OCI-LY7 (cell line): ENCODE measurements around the gene CDC42. TPM values are rescaled to one million over a fixed set of nuclear protein-coding genes. Genes with fewer than 3 reads are reported as not detected.

ENCODE experiments used
- BruUV-seq: library from RNA; stranded (reverse); fragments of 400-500 nt; replicated peaks from 2 replicates; lab custom pipeline; 2021; lab: Mats Ljungman, UMichigan
- CTCF ChIA-PET: fragments of 300-600 bp; sonication (Branson Sonifier 250); formaldehyde crosslinking; loops from one replicate; lab custom pipeline; 2022; ENCODE audit warnings: antibody characterized with exemption; ENCODE audit not compliant: unreplicated experiment; lab: Charles Lee
- POLR2A ChIA-PET: fragments of 300-600 bp; sonication (Branson Sonifier 250); formaldehyde crosslinking; loops from one replicate; lab custom pipeline; 2022; ENCODE audit warnings: antibody characterized with exemption; lab: Charles Lee
- DNase-seq: peaks from one replicate; pipeline ENCODE4 v3.0.0-alpha.2; 2015; ENCODE audit warnings: low spot score
- H2AFZ ChIP-seq: fragments of 200-600 bp; sonication (generic), shearing (Covaris generic); 2 replicates; pipeline ENCODE4 v1.6.1; 2014; ENCODE audit warnings: mild to moderate bottlenecking, antibody characterized with exemption, low read length, moderate library complexity
- H3K27ac ChIP-seq: fragments of 200-600 bp; sonication (generic); 2 replicates; pipeline ENCODE4 v1.5.1; 2014; ENCODE audit warnings: mixed run types, low read depth, mild to moderate bottlenecking, moderate library complexity, low read length, inconsistent platforms; ENCODE audit not compliant: poor library complexity, severe bottlenecking
- H3K36me3 ChIP-seq: fragments of 200-600 bp; sonication (generic); 2 replicates; pipeline ENCODE4 v1.6.1; 2014; ENCODE audit warnings: mild to moderate bottlenecking, antibody characterized with exemption, low read length, moderate library complexity, mixed read lengths; ENCODE audit not compliant: insufficient read depth
- H3K4me1 ChIP-seq: fragments of 200-600 bp; sonication (generic); 2 replicates; pipeline ENCODE4 v1.5.1; 2014; ENCODE audit warnings: mild to moderate bottlenecking, low read length; ENCODE audit not compliant: insufficient read depth, poor library complexity, severe bottlenecking
- H3K4me2 ChIP-seq: fragments of 200-600 bp; sonication (generic); 2 replicates; pipeline ENCODE4 v1.6.1; 2014; ENCODE audit warnings: mild to moderate bottlenecking, low read length
- H3K4me3 ChIP-seq: fragments of 200-600 bp; sonication (generic); 2 replicates; pipeline ENCODE4 v1.5.1; 2014; ENCODE audit warnings: mild to moderate bottlenecking, low read depth, low read length; ENCODE audit not compliant: poor library complexity, severe bottlenecking
- H3K79me2 ChIP-seq: fragments of 200-600 bp; sonication (generic); 2 replicates; pipeline ENCODE4 v1.6.1; 2016; ENCODE audit warnings: low read depth, mild to moderate bottlenecking, low read length, moderate library complexity, mixed read lengths; ENCODE audit not compliant: insufficient read depth
- H3K9me2 ChIP-seq: fragments of 200-600 bp; sonication (generic); 2 replicates; pipeline ENCODE4 v1.6.1; 2016; ENCODE audit warnings: mild to moderate bottlenecking, low read length, mixed read lengths; ENCODE audit not compliant: insufficient read depth
- H3K9me3 ChIP-seq: fragments of 200-600 bp; sonication (generic); 2 replicates; pipeline ENCODE4 v1.6.1; 2014; ENCODE audit warnings: mild to moderate bottlenecking, mixed run types, low read length, mixed read lengths
- H4K20me1 ChIP-seq: fragments of 200-600 bp; sonication (generic); 2 replicates; pipeline ENCODE4 v1.6.1; 2014; ENCODE audit warnings: mild to moderate bottlenecking, antibody characterized with exemption, low read length, moderate library complexity, mixed read lengths; ENCODE audit not compliant: insufficient read depth
- CTCF ChIP-seq: fragments of 200-600 bp; sonication (generic); conservative IDR thresholded peaks from 2 replicates; pipeline ENCODE4 v1.5.1; 2014; ENCODE audit warnings: mild to moderate bottlenecking, antibody characterized with exemption, low read length, moderate library complexity, mixed read lengths
- EZH2phosphoT487 ChIP-seq: fragments of 200-600 bp; sonication (generic); IDR thresholded peaks from 2 replicates; pipeline ENCODE4 v1.6.1; 2018; ENCODE audit warnings: low read depth, borderline replicate concordance, mild to moderate bottlenecking, mixed run types, antibody characterized with exemption, low read length, moderate library complexity, mixed read lengths
- intact Hi-C: fragments of 100-400 bp; cut with micrococcal nuclease; formaldehyde crosslinking; loops from one replicate; pipeline ENCODE4 v1.10.0; 2022; ENCODE audit not compliant: unreplicated experiment
- total RNA-seq, 2 experiments: library from RNA; depleted of rRNA in 1 of 2; stranded (reverse); fragments of >200 nt in 1 of 2; shearing (Covaris generic) in 1 of 2; gene quantifications; 2 replicates each; pipeline ENCODE4 v1.2.3, GENCODE V29; 2014 to 2022

The CDC42 gene
- total RNA-seq, 2 experiments from 2014 or later = 109 to 157 TPM

GRCh38 chr1:22077728-22078127 lies 25.2 kb downstream of the CDC42 start:
- CTCF ChIA-PET = no interaction called here
- POLR2A ChIA-PET = no interaction called here
- H3K9me3 ChIP-seq = no peaks in the 10 kb centered on the region
- no TSS peak for BruUV-seq
- peaks cover 73% of the 10 kb centered on the region for H3K36me3 ChIP-seq
- H3K4me1 ChIP-seq = peaks cover 37% of the 10 kb centered on the region
- no peak overlapping the region for H3K4me2 ChIP-seq
- no peak overlapping the region for H3K4me3 ChIP-seq
- DNase-seq = no peak
- TF ChIP-seq CTCF = no peak
- TF ChIP-seq EZH2phosphoT487 = no peak
- peaks cover 84% of the 10 kb centered on the region for H3K79me2 ChIP-seq
- H3K27ac ChIP-seq = no peak overlapping the region
- intact Hi-C loops = no loop called here
- no peaks in the 10 kb centered on the region for H3K9me2 ChIP-seq
- no peak overlapping the region for H2AFZ ChIP-seq
- peaks cover 53% of the 10 kb centered on the region for H4K20me1 ChIP-seq

GRCh38 chr1:22078133-22078532 lies 25.6 kb downstream of the CDC42 start:
- no peak overlapping the region for H3K4me2 ChIP-seq
- H2AFZ ChIP-seq = no peak overlapping the region
- H3K4me1 ChIP-seq = peaks cover 37% of the 10 kb centered on the region
- no peak overlapping the region for H3K27ac ChIP-seq
- H4K20me1 ChIP-seq = peaks cover 50% of the 10 kb centered on the region
- DNase-seq = no peak
- no peaks in the 10 kb centered on the region for H3K9me3 ChIP-seq
- H3K4me3 ChIP-seq = no peak overlapping the region
- CTCF ChIA-PET = no interaction called here
- peaks cover 80% of the 10 kb centered on the region for H3K79me2 ChIP-seq
- intact Hi-C loops = no loop called here
- TF ChIP-seq EZH2phosphoT487 (no peak), CTCF (no peak)
- H3K36me3 ChIP-seq = peaks cover 73% of the 10 kb centered on the region
- no TSS peak for BruUV-seq
- no peaks in the 10 kb centered on the region for H3K9me2 ChIP-seq
- POLR2A ChIA-PET = no interaction called here

GRCh38 chr1:22080191-22080590 lies 27.7 kb downstream of the CDC42 start:
- ChIA-PET POLR2A (interaction anchor here (0.6 kb wide), 1 partner anchor 908 kb away, joined by 4 read pairs; no protein-coding TSS in a partner anchor), CTCF (no interaction called here)
- no peaks in the 10 kb centered on the region for H3K9me2 ChIP-seq
- no peak overlapping the region for H3K4me2 ChIP-seq
- no peak overlapping the region for H3K27ac ChIP-seq
- H3K4me1 ChIP-seq = peaks cover 19% of the 10 kb centered on the region
- H3K36me3 ChIP-seq = peaks cover 87% of the 10 kb centered on the region
- intact Hi-C loops = no loop called here
- no peaks in the 10 kb centered on the region for H3K9me3 ChIP-seq
- H4K20me1 ChIP-seq = peaks cover 36% of the 10 kb centered on the region
- no peak overlapping the region for H3K4me3 ChIP-seq
- DNase-seq = no peak
- TF ChIP-seq CTCF = no peak
- no peak for TF ChIP-seq EZH2phosphoT487
- H3K79me2 ChIP-seq = peaks cover 76% of the 10 kb centered on the region
- BruUV-seq = no TSS peak
- H2AFZ ChIP-seq = no peak overlapping the region
